Activated naive CD4-positive, alpha-beta T cell treated with anti-CD3 and anti-CD28 coated beads, Interleukin-2, amount 10 ng/mL, durations not matched to agents 7 days and 5 days (primary cell): ENCODE results near the gene OR13C8.
"Not testable (repeated sequence)": the region's sequence is repeated elsewhere in the genome, so short reads cannot be mapped to it uniquely, and the experiment has no call there.

Experiments
- CTCF ChIA-PET: fragments of 350-600 bp; sonication (Branson Sonifier 250); formaldehyde crosslinking; loops from one replicate; lab custom pipeline; 2021; ENCODE audit warnings: antibody characterized with exemption; lab: Charles Lee
- DNase-seq: peaks from one replicate; pipeline ENCODE4 v3.0.0-alpha.2; 2020
- H3K27ac Mint-ChIP-seq: one replicate; pipeline ENCODE4 v1.8.0; 2021; ENCODE audit warnings: mild to moderate bottlenecking, moderate library complexity, mixed read lengths
- H3K27me3 Mint-ChIP-seq: one replicate; pipeline ENCODE4 v1.8.0; 2021; ENCODE audit warnings: mild to moderate bottlenecking, mixed read lengths
- H3K36me3 Mint-ChIP-seq: one replicate; pipeline ENCODE4 v1.8.0; 2021; ENCODE audit warnings: mixed read lengths
- H3K4me1 Mint-ChIP-seq: one replicate; pipeline ENCODE4 v1.8.0; 2021; ENCODE audit warnings: mixed read lengths
- H3K4me3 Mint-ChIP-seq: one replicate; pipeline ENCODE4 v1.8.0; 2021; ENCODE audit warnings: mild to moderate bottlenecking, moderate library complexity, mixed read lengths
- H3K9me3 Mint-ChIP-seq: one replicate; pipeline ENCODE4 v1.8.0; 2021; ENCODE audit warnings: mixed read lengths

The OR13C8 gene

DNA sequence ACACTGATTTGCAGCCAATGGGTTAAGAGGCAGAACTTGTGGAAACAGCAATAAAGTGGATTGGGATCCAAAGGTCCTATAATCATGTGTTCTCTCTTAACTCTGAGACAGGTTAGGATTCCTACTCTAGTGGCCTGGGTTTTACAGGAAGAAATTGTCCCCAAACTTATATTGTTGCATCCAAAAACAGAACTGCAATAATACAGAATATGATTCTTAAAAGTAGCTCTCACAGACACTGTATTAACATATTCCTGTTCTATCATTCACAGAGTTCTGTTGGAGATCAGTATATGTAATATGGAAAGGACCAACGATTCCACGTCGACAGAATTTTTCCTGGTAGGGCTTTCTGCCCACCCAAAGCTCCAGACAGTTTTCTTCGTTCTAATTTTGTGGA, at the start of gene OR13C8:
TSS of gene OR13C8 (plus strand) at position 301 of the 400 bp plus-strand sequence. CDS start at position 301, 0 bp downstream.
- Mint-ChIP-seq H3K4me3 (no peak within 1 kb of the TSS), H3K27me3 (no peaks in the 10 kb centered on the region), H3K4me1 (no peaks in the 10 kb centered on the region), H3K27ac (no peak within 1 kb of the TSS), H3K36me3 (no peaks in the 10 kb centered on the region), H3K9me3 (peaks cover 2% of the 10 kb centered on the region)
- CTCF ChIA-PET = no interaction called here
- no peak for DNase-seq

DNA sequence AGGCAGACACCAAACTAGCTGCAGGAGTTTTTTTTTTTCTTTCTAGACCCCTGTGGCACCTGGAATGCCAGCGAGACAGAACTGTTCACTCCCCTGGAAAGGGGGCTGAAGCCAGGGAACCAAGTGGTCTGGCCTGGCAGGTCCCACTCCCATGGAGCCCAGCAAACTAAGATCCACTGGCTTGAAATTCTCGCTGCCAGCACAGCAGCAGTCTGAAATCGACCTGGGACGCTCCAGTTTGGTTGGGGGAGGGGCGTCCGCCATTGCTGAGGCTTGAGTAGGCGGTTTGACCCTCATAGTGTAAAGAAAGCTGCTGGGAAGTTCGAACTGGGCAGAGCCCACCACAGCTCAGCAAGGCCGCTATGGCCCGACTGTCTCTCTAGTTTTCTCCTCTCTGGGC, 48.7 kb upstream of the OR13C8 start:
- H3K9me3 Mint-ChIP-seq, DNase-seq, H3K27ac Mint-ChIP-seq, H3K36me3 Mint-ChIP-seq, H3K27me3 Mint-ChIP-seq, H3K4me1 Mint-ChIP-seq, H3K4me3 Mint-ChIP-seq, CTCF ChIA-PET: not testable (repeated sequence)

GRCh38 chr9:104527109-104527508, 41.9 kb upstream of the OR13C8 start, which contains the start of gene OR13C4:
Gene OR13C4 (minus strand): TSS chr9:104527209. CDS start chr9:104527209, 0 bp downstream.
- CTCF ChIA-PET = no interaction called here
- no peak within 1 kb of the TSS for H3K4me3 Mint-ChIP-seq
- H3K9me3 Mint-ChIP-seq = no peaks in the 10 kb centered on the region
- H3K27me3 Mint-ChIP-seq = no peaks in the 10 kb centered on the region
- no peaks in the 10 kb centered on the region for H3K36me3 Mint-ChIP-seq
- DNase-seq = no peak
- no peaks in the 10 kb centered on the region for H3K4me1 Mint-ChIP-seq
- H3K27ac Mint-ChIP-seq = no peak within 1 kb of the TSS

DNA sequence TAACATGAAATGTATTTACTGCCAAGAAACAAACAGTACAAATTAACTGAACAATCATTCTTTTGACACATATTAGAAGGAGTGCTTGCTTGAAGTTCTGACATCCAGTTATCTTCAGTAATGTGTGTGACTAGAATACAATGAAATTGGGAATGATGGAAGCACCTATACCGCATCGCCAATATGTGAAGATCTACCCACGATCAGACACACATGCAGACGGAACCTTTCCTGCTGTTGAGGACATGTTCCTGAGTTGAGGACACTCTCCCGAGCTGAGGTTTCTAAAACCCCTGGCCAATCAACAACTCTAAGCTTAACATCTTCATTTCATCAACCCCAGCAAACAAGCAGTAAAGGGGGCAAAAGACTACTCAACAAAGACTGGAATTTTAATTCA, 32.2 kb upstream of the OR13C8 start, which contains the start of gene OR13C3:
TSS of gene OR13C3 (minus strand) at position 101 of the 400 bp plus-strand sequence. CDS start 133 bp downstream, outside the sequence.
- Mint-ChIP-seq H3K4me3 (no peak within 1 kb of the TSS), H3K9me3 (no peaks in the 10 kb centered on the region), H3K27me3 (no peaks in the 10 kb centered on the region), H3K4me1 (no peaks in the 10 kb centered on the region), H3K36me3 (no peaks in the 10 kb centered on the region), H3K27ac (no peak within 1 kb of the TSS)
- DNase-seq = no peak
- CTCF ChIA-PET = no interaction called here

DNA sequence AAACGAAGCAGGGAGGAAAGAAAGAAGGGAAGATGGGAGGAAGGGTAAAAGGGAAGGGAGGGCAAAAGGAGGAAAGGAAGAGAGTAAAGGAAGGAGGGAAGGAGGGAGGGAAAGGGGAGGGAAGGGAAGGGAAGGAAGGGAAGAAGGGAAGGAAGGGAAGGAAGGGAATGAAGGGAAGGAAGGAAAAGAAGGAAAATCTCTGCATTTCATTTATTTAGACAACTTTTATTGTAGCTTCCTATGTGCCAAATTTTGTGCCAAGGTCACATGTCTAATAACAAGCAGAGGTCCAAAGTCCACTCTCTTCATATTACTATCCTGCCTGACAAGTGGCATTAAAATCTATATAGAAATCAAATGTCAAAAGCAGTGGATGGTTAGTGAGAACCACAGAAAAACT, 29.7 kb upstream of the OR13C8 start:
- Mint-ChIP-seq H3K36me3 (no peaks in the 10 kb centered on the region), H3K27ac (no peak overlapping the region), H3K27me3 (no peaks in the 10 kb centered on the region), H3K9me3 (no peaks in the 10 kb centered on the region), H3K4me3 (no peak overlapping the region), H3K4me1 (no peaks in the 10 kb centered on the region)
- no peak for DNase-seq
- CTCF ChIA-PET = no interaction called here

DNA sequence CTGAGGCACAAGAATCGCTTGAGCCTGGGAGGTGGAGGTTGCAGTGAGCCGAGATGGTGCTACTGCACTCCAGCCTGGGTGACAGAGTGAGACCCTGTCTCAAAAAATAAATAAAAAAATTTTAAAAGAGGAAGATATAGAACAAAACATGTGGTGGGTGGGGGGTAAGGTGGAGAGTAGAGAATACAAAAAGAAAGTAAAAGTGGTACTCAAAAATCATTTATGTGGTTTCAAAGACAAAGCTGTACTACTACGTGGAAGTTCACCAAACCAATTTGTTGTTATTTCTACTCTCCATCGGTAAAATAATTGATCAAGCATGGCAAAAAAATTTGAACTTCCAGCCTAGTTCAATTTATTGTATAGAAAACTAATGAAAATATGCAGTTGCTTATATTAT, 24.3 kb upstream of the OR13C8 start:
- Mint-ChIP-seq H3K27ac (no peak overlapping the region), H3K36me3 (no peaks in the 10 kb centered on the region), H3K9me3 (no peaks in the 10 kb centered on the region), H3K4me3 (no peak overlapping the region), H3K4me1 (no peaks in the 10 kb centered on the region), H3K27me3 (no peaks in the 10 kb centered on the region)
- CTCF ChIA-PET = interaction anchor here (1.7 kb wide), 1 partner anchor 47 kb away, joined by 4 read pairs; no protein-coding TSS in a partner anchor
- DNase-seq = no peak

- no peak for DNase-seq
- CTCF ChIA-PET = no interaction called here
- Mint-ChIP-seq H3K27ac (no peak overlapping the region), H3K4me1 (no peaks in the 10 kb centered on the region), H3K4me3 (no peak overlapping the region), H3K27me3 (no peaks in the 10 kb centered on the region), H3K9me3 (peaks cover 3% of the 10 kb centered on the region), H3K36me3 (no peaks in the 10 kb centered on the region)
Measured at GRCh38 chr9:104553261-104553660, 15.7 kb upstream of the OR13C8 start.

DNA sequence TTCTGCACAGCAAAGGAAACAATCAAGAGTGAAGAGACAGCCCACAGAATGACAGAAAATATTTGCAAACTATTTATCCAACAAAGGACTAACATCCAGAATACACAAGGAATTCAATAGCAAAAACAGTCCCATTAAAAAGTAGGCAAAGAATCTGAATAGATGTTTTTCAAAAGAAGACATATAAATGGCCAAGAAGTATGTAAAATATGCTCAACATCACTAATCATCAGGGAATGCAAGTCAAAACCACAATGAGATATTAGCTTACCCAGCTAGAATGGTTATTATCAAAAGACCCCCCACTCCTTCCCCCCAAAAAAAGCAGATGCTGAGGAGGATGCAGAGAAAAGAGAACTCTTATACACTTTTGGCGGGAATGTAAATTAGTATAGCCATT, 13.4 kb upstream of the OR13C8 start:
- Mint-ChIP-seq H3K9me3 (peaks cover 6% of the 10 kb centered on the region), H3K4me3 (no peak overlapping the region), H3K27me3 (no peaks in the 10 kb centered on the region), H3K36me3 (no peaks in the 10 kb centered on the region), H3K27ac (no peak overlapping the region), H3K4me1 (no peaks in the 10 kb centered on the region)
- no peak for DNase-seq
- CTCF ChIA-PET = no interaction called here

DNA sequence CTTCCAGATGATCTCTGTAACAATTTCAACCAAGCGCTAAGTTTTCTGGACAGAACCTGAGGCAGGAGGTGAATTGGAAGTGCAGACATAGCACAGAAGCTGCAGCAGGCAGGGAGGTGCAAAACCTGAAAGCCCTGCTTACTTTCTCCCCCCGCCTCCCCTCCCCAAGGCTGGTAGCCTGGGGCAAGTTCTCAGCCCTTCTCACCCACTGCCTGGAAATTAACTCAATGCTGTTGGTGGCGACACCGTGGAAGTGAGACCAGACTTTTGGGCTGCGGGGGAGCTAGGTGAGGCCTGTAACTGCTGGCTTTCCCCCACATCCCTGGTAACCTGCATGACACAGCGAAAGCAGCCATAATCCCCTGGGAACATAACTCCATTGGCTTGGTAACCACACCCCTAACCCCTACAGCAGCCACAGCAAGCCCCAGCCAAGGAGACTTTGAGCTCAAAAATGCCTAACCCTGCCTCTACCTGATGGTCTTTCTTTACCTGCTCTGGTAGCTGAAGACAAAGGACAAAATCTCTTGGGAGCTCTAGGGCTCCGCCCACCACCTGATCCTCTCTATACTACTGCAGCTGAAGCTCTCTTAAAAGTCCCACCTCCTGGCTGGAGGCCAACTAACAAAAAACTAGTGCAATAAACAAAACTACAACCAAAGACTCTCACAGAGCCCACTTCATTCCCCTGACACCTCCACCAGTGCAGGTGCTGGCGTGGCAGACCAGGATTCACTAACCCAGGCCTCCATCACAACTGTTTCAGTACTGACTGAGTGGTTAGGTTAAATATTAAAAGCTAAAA, 11.9 kb upstream of the OR13C8 start:
- no peaks in the 10 kb centered on the region for H3K4me1 Mint-ChIP-seq
- H3K27me3 Mint-ChIP-seq = no peaks in the 10 kb centered on the region
- no peak overlapping the region for H3K4me3 Mint-ChIP-seq
- no peak for DNase-seq
- H3K9me3 Mint-ChIP-seq = peaks cover 6% of the 10 kb centered on the region
- CTCF ChIA-PET = no interaction called here
- H3K36me3 Mint-ChIP-seq = no peaks in the 10 kb centered on the region
- no peak overlapping the region for H3K27ac Mint-ChIP-seq

- DNase-seq = no peak
- Mint-ChIP-seq H3K9me3 (no peaks in the 10 kb centered on the region), H3K36me3 (no peaks in the 10 kb centered on the region), H3K27ac (no peak overlapping the region), H3K27me3 (no peaks in the 10 kb centered on the region), H3K4me3 (no peak overlapping the region), H3K4me1 (no peaks in the 10 kb centered on the region)
- CTCF ChIA-PET = no interaction called here
Measured at GRCh38 chr9:104564358-104564757, 4.6 kb upstream of the OR13C8 start.

DNA sequence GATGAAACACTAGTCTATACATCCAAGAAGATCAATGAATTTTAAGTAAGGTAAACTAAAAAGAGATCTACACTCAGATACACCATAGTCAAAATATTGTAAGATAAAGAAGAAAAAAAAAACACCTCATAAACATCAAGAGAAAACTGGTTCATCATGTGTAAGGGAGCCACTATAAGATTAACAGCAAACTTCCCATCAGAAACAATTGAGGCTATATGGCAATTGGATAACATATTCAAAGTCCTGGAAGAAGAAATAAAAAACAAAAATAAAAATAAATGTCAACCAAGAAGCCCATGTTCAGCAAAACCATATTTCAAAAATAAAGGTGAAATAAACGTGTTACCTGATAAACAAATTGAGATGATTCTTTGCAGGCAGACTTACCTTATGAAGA, 3.6 kb downstream of the OR13C8 start:
- no peak overlapping the region for H3K27ac Mint-ChIP-seq
- H3K27me3 Mint-ChIP-seq = no peaks in the 10 kb centered on the region
- no peak overlapping the region for H3K4me3 Mint-ChIP-seq
- no peak for DNase-seq
- peaks cover 2% of the 10 kb centered on the region for H3K9me3 Mint-ChIP-seq
- H3K36me3 Mint-ChIP-seq = no peaks in the 10 kb centered on the region
- CTCF ChIA-PET = no interaction called here
- H3K4me1 Mint-ChIP-seq = no peaks in the 10 kb centered on the region

DNA sequence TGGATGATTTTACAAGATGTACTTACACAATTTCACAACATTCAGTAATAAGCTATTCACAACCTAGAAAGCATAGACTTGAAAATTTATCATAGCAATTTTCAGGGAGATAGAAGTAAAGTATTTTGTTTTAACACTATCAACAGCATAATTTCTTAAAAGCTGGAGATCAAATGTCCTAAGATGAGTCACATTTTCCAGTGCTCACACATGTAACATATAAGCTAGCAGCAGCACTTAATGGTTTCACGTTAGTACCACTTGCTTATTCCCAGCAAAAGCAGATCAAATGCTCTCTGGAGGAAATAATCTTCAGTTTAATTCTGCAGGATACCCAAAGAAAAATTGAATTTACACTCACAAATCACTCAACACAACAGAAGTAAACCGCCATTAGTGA, 6.5 kb downstream of the OR13C8 start:
- Mint-ChIP-seq H3K4me1 (no peaks in the 10 kb centered on the region), H3K4me3 (no peak overlapping the region), H3K36me3 (no peaks in the 10 kb centered on the region), H3K9me3 (peaks cover 2% of the 10 kb centered on the region), H3K27ac (no peak overlapping the region), H3K27me3 (no peaks in the 10 kb centered on the region)
- no peak for DNase-seq
- CTCF ChIA-PET = no interaction called here

- H3K27me3 Mint-ChIP-seq = no peaks in the 10 kb centered on the region
- H3K9me3 Mint-ChIP-seq = peaks cover 2% of the 10 kb centered on the region
- no peak overlapping the region for H3K4me3 Mint-ChIP-seq
- no peak overlapping the region for H3K27ac Mint-ChIP-seq
- CTCF ChIA-PET = no interaction called here
- no peaks in the 10 kb centered on the region for H3K36me3 Mint-ChIP-seq
- no peaks in the 10 kb centered on the region for H3K4me1 Mint-ChIP-seq
- no peak for DNase-seq
Measured at GRCh38 chr9:104577263-104577662, 8.3 kb downstream of the OR13C8 start.

DNA sequence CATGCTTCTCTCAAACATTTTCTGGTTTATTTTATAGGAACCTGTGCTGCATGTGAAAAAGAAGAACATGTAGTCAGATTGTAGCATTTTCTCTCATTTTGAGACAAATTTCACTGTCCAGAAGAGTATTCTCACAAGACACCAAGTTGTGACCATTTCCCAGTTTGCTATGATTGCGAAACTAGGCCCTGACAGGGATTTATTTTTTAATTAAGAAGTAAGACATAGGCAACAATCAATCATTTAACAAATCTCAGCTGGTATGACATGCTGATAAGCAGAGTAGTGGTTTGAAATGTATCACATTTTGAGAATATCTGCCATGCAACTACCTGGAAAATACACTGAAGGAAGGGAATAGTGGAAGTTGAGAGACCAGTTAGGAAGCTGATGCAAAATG, 11.6 kb downstream of the OR13C8 start:
- Mint-ChIP-seq H3K27ac (no peak overlapping the region), H3K27me3 (no peaks in the 10 kb centered on the region), H3K4me3 (no peak overlapping the region), H3K36me3 (no peaks in the 10 kb centered on the region), H3K9me3 (no peaks in the 10 kb centered on the region), H3K4me1 (no peaks in the 10 kb centered on the region)
- no peak for DNase-seq
- CTCF ChIA-PET = no interaction called here

- DNase-seq = no peak
- no peak overlapping the region for H3K27ac Mint-ChIP-seq
- no peaks in the 10 kb centered on the region for H3K27me3 Mint-ChIP-seq
- CTCF ChIA-PET = no interaction called here
- no peaks in the 10 kb centered on the region for H3K36me3 Mint-ChIP-seq
- H3K4me1 Mint-ChIP-seq = no peaks in the 10 kb centered on the region
- no peak overlapping the region for H3K4me3 Mint-ChIP-seq
- no peaks in the 10 kb centered on the region for H3K9me3 Mint-ChIP-seq
Measured at GRCh38 chr9:104586496-104587180, 17.7 kb downstream of the OR13C8 start.
